ENCODE data around the gene MAP2K3.

- TF ChIP-seq TAF1 (IDR thresholded peaks at IDR 0.05; ENCODE audit: low read depth, low read length) (no peak), RAD21 (IDR thresholded peaks at IDR 0.05 in 1 of 2, conservative IDR thresholded peaks at IDR 0.05 in 1 of 2; ENCODE audit: low read depth in 2 of 2, low read length in 2 of 2) (no peak), GABPA (IDR thresholded peaks at IDR 0.05; ENCODE audit: borderline replicate concordance, insufficient read depth, low read length) (no peak), POLR2A (IDR thresholded peaks at IDR 0.05; ENCODE audit: control extremely low read depth in 1 of 2, low read depth in 2 of 2, low read length in 2 of 2) (no peak), CEBPB (IDR thresholded peaks at IDR 0.05; ENCODE audit: low read depth, low read length) (no peak), CTCF (IDR thresholded peaks at IDR 0.05; ENCODE audit: control extremely low read depth in 1 of 3, insufficient read depth in 1 of 3, low read depth in 1 of 3, low read length in 3 of 3) (no peak), SP1 (IDR thresholded peaks at IDR 0.05; ENCODE audit: low read depth, low read length) (no peak), PHF8 (conservative IDR thresholded peaks at IDR 0.05; ENCODE audit: low read depth, low read length) (no peak)
Measured at GRCh38 chr17:21278450-21279197, 5.9 kb upstream of the MAP2K3 start.
